ENCODE results near the gene ZNF500.

ZNF500 gene

GRCh38 chr16:4729876-4730275, 37.1 kb downstream of the ZNF500 start:
- H3K9me3 ChIP-seq (ENCODE audit: control insufficient read depth, insufficient read depth, low read depth, low read length) = no peaks in the 10 kb centered on the region
- H3K27ac ChIP-seq (ENCODE audit: extremely low read depth, low read depth, low read length) = no peak overlapping the region
- H3K4me3 ChIP-seq (ENCODE audit: low read depth, low read length) = no peak overlapping the region
- H3K4me1 ChIP-seq (ENCODE audit: control insufficient read depth, insufficient read depth, low read length) = no peaks in the 10 kb centered on the region
- H3K36me3 ChIP-seq (ENCODE audit: control insufficient read depth in 2 of 2, insufficient read depth in 1 of 2, low read length in 2 of 2) = peaks cover 3 to 55% of the 10 kb centered on the region in 2 experiments; a peak in 2 of 3 replicates
- CTCF ChIA-PET = interaction anchor here (0.6 to 0.7 kb wide), 4 partner anchors 12 to 233 kb away, joined by 3 to 5 read pairs (median 4); no protein-coding TSS in a partner anchor
- no peak for TF ChIP-seq ZNF561 (tag by site-specific recombination; IDR thresholded peaks at IDR 0.05; ENCODE audit: borderline replicate concordance)
- POLR2A ChIA-PET = no interaction called here

- ChIA-PET CTCF (no interaction called here), POLR2A (interaction anchor here (0.6 kb wide), 1 partner anchor 310 kb away, joined by 5 read pairs; no protein-coding TSS in a partner anchor)
- Histone ChIP-seq H3K4me3 (ENCODE audit: low read depth, low read length) (no peak overlapping the region), H3K36me3 (ENCODE audit: control insufficient read depth in 2 of 2, insufficient read depth in 1 of 2, low read length in 2 of 2) (peaks cover 9 to 64% of the 10 kb centered on the region in 2 experiments; a peak in 2 of 3 replicates), H3K27ac (ENCODE audit: extremely low read depth, low read depth, low read length) (no peak overlapping the region), H3K9me3 (ENCODE audit: control insufficient read depth, insufficient read depth, low read depth, low read length) (no peaks in the 10 kb centered on the region), H3K4me1 (ENCODE audit: control insufficient read depth, insufficient read depth, low read length) (no peaks in the 10 kb centered on the region)
- no peak for TF ChIP-seq ZNF366 (tag by site-specific recombination; conservative IDR thresholded peaks at IDR 0.05)
- TF ChIP-seq ZNF416 (tag by site-specific recombination; IDR thresholded peaks at IDR 0.05) = no peak
- no peak for TF ChIP-seq ZNF174 (tag by site-specific recombination; IDR thresholded peaks at IDR 0.05)
- no peak for TF ChIP-seq ZNF211 (tag by site-specific recombination; IDR thresholded peaks at IDR 0.05; ENCODE audit: low read depth)
- no peak for TF ChIP-seq PRDM1 (tag by site-specific recombination; IDR thresholded peaks at IDR 0.05)
- no peak for TF ChIP-seq PRDM2 (tag by site-specific recombination; IDR thresholded peaks at IDR 0.05; ENCODE audit: borderline replicate concordance)
- TF ChIP-seq ZNF639 (tag by site-specific recombination; IDR thresholded peaks at IDR 0.05) = no peak
- no peak for TF ChIP-seq SALL2 (tag by site-specific recombination; IDR thresholded peaks at IDR 0.05; ENCODE audit: borderline replicate concordance)
- no peak for TF ChIP-seq SP2 (tag by site-specific recombination; IDR thresholded peaks at IDR 0.05)
- TF ChIP-seq ZNF449 (tag by site-specific recombination; IDR thresholded peaks at IDR 0.05) = no peak
- TF ChIP-seq TSHZ1 (tag by site-specific recombination; IDR thresholded peaks at IDR 0.05; ENCODE audit: borderline replicate concordance) = no peak
- TF ChIP-seq ZNF518A (tag by site-specific recombination; conservative IDR thresholded peaks at IDR 0.05; ENCODE audit: low read depth) = no peak
- TF ChIP-seq ZNF692 (tag by site-specific recombination; IDR thresholded peaks at IDR 0.05) = no peak
These were observed 38.3 kb downstream of the ZNF500 start for GRCh38 chr16:4728676-4729075.

All from HEK293 (cell line).